PFSK-1 (cell line): ENCODE measurements around the gene SPAG8.

Source experiments
- FOXP2 ChIP-seq: optimal IDR thresholded peaks from 2 replicates; pipeline ENCODE3; 2011; ENCODE audit warnings: borderline replicate concordance, control low read depth, inconsistent platforms; ENCODE audit not compliant: insufficient read depth; ENCODE audit errors: extremely low read length, extremely low read depth
- POLR2AphosphoS5 ChIP-seq: IDR thresholded peaks from 2 replicates; pipeline ENCODE4 v1.6.1; 2012; ENCODE audit warnings: low read depth, mild to moderate bottlenecking, control low read depth, low read length, moderate library complexity
- REST ChIP-seq, 2 experiments: IDR thresholded peaks; 2 replicates each; pipeline versions ENCODE4 v1.6.1 to v1.8.0; 2011 to 2012; ENCODE audit warnings: low read depth in 2 of 2, low read length in 2 of 2, control low read depth in 1 of 2, inconsistent platforms in 1 of 2, mild to moderate bottlenecking in 1 of 2, moderate library complexity in 1 of 2; ENCODE audit not compliant: insufficient read depth in 1 of 2
- SIN3A ChIP-seq: IDR thresholded peaks from 2 replicates; pipeline ENCODE4 v1.6.1; 2012; ENCODE audit warnings: mild to moderate bottlenecking, low read length, moderate library complexity, borderline replicate concordance; ENCODE audit not compliant: insufficient read depth
- TAF1 ChIP-seq: IDR thresholded peaks from 2 replicates; pipeline ENCODE4 v1.6.1; 2012; ENCODE audit warnings: low read length, control low read depth, borderline replicate concordance; ENCODE audit not compliant: insufficient read depth

DNA sequence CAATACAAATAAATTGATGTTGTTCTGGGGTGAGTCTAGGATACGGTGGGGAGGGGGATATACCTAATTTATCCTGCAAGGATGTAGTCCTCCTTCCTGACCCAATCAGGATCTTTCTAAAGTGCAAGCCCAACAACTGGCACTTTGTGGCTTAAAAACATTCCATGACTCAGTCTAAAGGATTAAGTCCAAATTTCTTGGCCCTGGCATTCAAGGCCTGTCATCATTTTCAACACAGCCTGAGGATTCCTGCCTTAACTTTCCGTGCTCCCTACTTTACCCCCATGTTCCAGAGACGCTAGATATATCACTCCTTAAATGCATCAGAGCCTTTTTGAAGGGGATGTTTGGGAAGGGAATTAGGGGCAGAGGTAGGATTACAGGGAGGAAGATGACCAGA lies 15.4 kb upstream of the SPAG8 start:
- TF ChIP-seq POLR2AphosphoS5 (no peak), TAF1 (no peak), REST (IDR thresholded peaks at IDR 0.05; ENCODE audit: insufficient read depth in 1 of 2, low read depth in 2 of 2, low read length in 2 of 2) (no peak), SIN3A (no peak), FOXP2 (no peak)
